Activated naive CD4-positive, alpha-beta T cell (primary cell): ENCODE measurements around the gene EIF4G1.
A peak's percentile ranks its signal among the peaks of the same experiment; 100 is the strongest.

Experiments
- DNase-seq, 4 experiments: peaks; one replicate each; lab custom pipeline; 2025; lab: John Stamatoyannopoulos, UW

EIF4G1 gene

DNA sequence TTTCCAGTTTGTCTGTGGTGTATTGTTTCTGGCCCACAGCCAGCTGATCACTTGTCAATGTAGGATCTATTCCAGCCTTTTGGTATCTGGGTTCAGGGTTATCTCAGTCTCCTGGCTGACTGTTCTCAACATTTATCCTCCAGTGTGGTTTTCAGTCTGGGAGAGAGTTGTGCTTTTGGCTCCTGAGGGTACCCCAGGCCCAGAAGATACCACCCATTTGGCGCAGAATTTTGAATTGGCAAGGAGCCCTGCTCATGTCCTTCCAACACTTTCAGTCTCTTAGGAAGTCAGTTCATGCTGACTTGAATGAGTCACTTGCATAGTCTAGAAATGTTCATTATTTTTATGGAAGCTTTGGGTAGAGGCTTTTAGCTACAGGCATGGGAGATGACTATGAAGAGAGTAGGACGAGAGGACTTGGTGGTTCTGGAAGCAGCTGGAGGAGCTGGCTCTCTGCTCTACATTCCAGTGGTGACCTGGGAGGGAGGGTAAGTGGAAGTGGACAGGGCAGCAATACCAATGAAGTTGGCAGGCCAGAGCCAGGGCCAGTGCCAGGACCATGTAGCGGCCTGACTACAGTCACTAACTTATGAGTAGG is 54.3 kb downstream of the EIF4G1 start:
- no peak for DNase-seq

DNA sequence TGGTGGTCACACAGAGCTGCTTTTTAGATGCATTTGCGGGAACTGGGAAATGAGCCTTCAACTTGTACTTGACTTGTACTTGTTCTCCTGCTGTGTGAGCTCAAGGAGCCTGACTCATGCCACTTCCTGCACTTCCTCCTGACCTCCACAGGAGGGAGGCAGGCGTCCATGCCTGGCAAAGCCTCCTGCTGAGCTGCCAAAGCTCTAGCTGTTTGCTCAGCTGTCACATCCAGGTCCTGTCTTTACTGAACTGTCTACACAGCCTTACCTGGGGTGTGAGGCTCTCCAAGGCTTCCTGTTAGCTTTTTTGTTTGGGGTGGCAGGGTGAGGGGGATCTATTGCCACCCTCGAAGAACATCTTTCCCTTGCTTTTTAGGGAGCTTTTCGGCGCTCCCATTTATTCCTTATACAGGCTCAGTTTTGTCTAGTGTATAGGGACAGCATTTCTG is 57.2 kb downstream of the EIF4G1 start:
- DNase-seq: peak in 2 of 4 experiments; percentile 27 to 51

DNA sequence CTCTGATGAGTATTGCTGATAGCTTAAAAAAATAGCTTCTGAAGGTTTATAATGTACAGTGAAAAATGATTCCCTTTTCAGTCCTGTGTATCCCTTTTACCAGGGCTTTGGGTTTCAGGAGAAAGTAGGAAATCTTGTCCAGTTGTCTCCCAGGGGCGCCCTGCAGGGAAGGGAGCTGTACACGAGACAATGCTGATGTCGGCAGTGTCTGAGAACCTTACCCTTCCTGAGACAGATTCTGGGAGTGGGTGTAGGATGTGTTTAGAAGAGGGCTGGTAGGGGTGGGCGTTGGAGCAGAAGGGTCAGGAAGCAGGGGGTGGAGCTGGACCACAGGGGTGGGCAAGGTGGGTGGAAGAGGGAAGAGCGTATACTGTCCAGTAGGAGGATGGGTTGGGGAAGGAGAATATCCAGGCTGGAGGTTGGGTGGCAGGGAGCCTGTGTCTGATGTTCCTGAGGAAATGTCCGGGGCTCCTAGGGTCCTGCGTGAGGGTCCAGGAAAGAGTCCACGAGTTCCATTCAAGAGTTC is 58.0 kb downstream of the EIF4G1 start:
- DNase-seq: no peak

DNA sequence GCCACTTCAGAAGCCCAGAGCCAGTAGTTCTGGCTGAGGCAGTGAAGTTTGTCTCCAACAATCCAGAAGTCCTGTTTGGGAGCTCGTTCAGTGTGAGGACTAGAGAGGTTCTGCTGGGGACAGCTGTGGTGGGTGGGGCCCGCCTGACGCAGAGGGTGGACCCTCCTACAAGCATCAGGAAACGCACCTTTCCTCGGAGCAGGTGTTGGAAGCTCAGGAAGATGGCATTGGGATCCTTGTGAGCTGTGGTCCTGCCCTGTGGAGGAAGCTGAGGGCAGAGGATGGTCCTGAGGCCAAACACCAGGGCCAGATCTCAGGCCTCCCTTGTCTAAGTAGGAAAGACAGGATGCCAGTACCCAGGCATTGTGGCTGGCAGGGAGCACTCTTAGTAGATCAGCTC is 58.5 kb downstream of the EIF4G1 start:
- no peak for DNase-seq

DNA sequence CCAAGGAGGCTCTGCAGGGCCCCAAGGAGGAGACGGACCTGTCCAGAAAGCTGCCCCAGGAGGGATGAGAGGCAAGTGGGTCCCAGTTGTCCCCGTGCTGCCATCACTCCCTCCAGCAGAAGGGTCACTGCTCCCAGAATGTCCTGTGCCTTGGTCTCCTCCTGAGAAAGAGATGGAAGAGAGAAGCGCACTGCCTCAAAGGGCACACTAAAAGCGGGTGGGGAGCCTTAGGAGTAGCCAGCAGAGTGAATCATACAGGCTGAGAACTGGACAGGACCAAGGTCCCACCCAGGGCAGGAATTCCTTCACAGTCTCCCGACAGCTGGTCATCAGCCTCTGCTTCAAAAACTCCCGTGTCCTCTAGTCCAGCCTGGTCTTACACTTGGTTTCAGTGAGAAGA is 59.0 kb downstream of the EIF4G1 start:
- DNase-seq: no peak

DNA sequence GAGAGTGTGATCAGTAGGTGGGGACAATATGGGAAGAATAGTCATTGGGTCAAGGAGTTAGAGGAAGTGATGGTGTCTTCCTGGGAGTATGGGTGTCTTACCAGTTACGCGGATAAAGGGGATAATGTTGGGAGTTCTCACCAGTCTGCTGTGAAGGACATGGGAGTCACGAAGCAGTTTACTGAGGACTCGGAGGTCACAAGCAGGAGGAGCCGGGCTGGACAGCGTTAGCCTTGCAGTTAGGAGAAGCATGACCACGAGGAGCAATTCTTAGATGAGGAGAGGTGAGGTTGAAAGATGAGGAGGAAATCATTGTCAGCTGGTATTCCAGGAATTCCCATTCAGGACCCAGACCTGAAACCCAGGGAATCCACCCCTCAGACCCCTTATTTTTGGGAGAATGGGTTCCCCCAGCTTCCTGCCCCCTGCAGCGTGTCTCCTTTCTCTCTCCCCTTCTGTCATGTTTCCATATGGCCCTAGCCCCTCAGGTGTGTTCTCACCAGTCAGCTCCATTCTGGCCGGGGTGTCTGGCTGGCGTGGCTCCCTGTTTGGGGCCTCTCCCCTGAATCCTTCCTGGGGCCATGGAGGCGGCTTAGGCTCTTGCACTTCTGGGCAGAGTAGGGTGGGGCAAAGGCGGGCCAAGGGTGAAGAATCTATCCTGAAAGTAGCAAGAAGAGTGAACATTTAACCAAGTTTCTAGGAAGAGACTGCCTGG is 61.5 kb downstream of the EIF4G1 start:
- DNase-seq: no peak

DNA sequence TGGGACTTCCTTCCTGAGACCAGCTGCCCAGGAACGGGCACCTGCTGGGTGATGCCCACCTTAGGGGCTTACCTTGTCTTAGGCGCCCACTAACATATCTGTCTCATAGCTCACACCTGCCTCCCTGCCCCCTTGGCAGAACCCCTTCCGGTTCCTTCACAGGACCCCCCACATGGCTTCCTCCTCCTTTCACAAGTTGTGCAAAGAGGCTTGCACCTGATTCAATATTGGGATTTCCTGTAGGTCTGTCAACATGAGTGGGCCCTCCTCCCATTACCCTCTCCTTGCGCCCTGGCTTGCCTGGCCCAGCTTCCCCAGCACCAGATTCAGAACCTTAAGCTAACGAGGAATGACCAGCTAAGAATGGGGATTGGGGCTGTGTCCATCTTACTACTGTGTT is 63.0 kb downstream of the EIF4G1 start:
- no peak for DNase-seq

DNA sequence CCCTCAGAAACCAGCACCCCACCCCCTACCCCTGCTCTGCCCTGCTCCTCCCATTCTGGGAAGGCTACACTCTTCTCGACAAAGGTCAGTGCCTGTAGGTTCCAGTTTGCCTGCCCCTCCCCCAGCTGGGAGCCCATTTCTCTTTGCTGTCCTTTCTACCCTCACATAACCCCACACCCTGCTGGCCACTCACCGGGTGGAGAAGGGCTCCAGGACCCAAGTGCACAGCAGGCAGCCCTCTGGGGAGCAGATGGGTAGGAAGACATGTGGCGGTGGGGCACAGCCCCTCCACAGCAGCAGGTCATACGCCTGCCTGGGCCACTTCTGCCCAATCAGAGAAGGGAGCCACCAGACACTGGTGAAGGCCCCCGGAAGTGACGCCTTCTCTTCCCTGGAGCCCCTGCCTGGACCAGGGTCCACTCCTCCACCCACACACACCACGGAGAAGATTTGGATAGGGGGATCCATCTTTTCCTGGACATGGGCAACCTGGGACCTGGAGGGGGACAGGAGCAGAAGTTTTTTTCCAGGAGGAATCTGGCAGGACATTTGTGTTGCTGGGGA is 63.6 kb downstream of the EIF4G1 start, which contains the start of gene THPO:
Gene THPO (minus strand): TSS at position 326 of the 564 bp plus-strand sequence. CDS start 1,948 bp downstream, outside the sequence.
- DNase-seq: no peak

DNA sequence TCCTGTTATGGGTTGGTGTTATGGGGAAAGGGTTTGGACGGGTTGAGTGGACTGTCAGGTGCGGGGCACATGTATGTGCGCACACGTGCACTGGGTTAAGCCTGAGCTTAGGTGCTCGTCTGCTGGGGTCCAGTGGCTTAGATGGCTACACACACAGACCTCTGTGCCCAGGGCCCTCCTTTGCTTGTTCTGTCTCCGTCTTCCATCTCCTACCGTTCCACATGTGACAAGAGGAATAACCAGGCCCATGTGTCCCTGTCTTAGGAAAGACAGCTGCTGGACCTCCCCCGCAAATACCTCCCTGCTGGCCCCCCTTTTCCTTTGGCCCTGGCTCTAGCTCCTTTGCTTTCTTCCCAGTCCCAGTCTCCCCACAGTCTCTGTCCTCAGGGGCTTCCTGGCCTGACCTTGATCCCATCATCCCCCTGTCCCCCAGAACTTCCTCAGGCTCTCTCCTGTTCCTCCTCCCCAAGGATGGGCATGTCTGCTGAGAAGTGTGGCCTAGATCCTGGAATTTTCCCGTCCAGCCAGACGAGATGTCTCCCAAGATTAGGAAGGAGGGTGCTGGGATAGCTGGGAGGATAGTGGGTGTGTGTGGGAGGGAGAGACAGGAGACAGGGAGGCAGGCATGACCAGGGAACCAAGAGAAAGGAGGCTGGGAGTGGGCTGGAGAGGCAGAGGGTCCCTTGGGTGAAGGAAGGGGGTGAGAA is 64.4 kb downstream of the EIF4G1 start:
- DNase-seq: no peak

DNA sequence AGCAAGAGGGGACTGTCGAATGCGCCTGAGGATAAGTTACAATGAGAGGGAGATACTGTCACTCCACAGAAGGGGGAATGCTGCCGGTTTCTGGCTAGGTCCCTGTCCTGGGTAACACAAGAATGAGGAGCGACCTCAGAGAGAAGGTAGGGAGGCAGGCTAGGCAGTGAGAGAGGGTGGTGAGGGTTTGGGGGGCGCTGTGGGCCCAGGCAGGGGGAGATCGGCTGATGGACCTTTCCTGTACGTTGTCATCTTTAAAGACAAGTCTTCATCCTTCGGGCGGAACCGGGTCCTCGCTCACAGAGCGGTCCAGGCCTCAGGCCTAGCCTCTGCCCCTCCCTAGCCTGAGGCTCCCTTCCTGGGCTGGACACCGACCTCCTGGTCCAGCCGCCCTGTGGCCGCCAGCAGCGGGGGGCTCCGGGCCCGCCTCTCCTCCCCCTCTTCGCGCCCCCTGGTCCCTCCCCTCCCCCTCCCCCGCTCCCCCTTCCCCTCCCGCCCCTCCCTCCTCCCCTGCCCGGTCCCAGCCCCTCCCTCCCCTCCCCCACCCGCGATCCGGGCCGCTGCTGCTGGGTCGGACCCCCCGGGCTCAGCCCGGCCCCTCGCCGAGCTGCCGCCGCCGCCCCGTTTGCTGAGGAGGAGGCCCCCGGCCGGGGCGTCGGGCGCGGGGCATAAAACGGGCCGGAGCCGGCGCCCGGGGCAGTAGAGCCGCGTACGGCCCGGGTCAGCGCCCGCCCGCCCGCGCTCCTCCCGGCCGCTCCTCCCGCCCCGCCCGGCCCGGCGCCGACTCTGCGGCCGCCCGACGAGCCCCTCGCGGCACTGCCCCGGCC is 65.2 kb downstream of the EIF4G1 start, which contains the start of gene CHRD:
Gene CHRD (plus strand): TSS at position 697 of the 827 bp plus-strand sequence. CDS start 265 bp downstream, outside the sequence.
- DNase-seq: no peak

DNA sequence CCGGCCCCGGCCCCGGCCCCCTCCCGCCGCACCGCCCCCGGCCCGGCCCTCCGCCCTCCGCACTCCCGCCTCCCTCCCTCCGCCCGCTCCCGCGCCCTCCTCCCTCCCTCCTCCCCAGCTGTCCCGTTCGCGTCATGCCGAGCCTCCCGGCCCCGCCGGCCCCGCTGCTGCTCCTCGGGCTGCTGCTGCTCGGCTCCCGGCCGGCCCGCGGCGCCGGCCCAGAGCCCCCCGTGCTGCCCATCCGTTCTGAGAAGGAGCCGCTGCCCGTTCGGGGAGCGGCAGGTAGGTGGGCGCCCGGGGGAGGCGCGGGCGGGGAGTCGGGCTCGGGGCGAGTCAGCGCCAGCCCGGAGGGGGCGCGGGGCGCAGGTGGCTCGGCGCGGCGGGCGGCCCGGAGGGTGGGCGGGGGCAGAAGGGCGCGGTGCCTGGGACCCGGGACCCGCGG is 65.8 kb downstream of the EIF4G1 start:
- peak in 1 of 4 experiments; percentile 6 for DNase-seq

DNA sequence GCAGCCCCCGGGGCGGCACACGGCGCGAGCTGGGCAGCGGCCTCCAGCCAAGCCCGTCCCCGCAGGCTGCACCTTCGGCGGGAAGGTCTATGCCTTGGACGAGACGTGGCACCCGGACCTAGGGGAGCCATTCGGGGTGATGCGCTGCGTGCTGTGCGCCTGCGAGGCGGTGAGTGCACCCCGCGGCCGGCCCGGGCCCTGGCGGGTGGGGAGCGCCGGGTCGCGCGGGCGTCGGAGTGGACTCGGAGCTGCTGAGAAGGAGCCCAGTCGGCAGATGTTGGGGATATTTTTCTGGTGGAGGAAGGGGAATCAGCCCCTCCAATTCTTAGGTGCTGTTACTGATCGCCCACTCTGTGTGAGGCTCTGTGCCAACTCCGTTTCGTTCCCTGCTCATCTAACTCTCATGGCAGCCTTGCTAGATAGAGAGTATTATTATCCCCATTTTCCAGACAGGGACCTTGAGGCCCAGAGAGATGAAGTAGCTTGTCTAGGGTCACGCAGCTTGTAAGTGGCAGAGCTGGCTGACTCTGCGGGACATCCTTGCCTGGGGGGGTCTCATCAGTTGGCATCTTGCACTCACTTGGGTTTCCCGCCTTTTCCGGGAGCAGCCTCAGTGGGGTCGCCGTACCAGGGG is 66.3 kb downstream of the EIF4G1 start:
- DNase-seq: no peak

DNA sequence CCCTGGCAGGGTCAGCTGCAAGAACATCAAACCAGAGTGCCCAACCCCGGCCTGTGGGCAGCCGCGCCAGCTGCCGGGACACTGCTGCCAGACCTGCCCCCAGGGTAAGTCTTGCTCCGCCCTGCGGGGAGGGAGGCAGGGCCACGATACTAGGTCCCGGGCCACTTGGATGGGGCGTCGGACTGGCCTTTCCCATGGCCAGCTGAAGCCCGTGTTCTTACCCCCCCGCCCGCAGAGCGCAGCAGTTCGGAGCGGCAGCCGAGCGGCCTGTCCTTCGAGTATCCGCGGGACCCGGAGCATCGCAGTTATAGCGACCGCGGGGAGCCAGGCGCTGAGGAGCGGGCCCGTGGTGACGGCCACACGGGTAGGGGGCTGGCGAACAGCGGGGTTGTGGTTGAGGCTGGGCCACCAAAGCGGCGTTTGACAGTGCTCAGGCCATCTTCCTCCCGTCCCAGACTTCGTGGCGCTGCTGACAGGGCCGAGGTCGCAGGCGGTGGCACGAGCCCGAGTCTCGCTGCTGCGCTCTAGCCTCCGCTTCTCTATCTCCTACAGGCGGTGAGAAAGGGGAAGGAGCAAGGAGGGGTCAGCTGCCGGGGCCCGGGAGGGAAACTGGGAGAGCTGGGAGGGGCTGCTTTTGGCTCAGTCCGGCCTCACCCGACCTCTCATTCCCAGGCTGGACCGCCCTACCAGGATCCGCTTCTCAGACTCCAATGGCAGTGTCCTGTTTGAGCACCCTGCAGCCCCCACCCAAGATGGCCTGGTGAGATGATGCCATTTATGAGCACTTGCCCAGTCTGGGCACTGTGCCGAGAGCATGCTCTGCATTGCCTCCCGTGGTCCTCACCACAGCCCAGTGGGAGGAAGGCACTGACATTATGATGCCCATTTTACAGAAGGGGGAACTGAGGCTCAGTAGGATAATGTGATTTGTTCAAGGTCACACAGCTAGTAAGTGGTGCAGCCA is 67.1 kb downstream of the EIF4G1 start:
- no peak for DNase-seq

DNA sequence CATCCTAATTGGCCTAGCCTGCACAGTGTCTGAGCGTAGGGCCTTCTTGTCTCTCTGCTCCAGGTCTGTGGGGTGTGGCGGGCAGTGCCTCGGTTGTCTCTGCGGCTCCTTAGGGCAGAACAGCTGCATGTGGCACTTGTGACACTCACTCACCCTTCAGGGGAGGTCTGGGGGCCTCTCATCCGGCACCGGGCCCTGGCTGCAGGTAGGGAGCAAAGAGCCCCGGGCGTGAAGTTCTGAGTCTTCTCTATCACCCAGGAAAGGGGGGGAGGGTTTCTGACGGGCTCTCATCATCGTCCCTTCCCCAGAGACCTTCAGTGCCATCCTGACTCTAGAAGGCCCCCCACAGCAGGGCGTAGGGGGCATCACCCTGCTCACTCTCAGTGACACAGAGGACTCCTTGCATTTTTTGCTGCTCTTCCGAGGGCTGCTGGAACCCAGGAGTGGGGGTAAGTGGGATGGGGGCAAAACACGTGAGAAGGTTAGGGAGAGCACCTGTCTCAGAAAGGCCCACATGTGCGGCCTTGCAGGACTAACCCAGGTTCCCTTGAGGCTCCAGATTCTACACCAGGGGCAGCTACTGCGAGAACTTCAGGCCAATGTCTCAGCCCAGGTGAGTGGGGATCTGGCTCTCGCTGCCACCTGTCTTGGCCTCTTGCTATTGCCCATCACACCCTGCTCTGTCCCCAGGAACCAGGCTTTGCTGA is 68.1 kb downstream of the EIF4G1 start:
- no peak for DNase-seq

DNA sequence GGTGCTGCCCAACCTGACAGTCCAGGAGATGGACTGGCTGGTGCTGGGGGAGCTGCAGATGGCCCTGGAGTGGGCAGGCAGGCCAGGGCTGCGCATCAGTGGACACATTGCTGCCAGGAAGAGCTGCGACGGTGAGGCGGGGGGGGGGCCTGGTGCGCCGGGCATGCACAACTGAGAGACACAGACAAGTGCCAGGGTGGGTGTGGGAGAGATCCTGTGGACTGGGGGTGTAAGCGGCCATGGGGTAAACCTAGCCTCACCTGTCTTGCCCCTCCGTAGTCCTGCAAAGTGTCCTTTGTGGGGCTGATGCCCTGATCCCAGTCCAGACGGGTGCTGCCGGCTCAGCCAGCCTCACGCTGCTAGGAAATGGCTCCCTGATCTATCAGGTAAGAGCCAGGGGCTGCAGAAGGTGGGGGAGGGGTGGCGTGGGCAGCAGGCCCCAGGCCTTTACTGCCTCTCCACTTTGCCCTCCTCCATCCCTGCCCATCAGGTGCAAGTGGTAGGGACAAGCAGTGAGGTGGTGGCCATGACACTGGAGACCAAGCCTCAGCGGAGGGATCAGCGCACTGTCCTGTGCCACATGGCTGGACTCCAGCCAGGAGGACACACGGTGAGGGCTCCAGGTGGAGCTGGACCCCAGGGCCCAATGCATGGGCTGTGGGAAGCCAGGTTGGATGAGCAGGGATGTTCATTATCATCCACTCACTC is 68.8 kb downstream of the EIF4G1 start:
- no peak for DNase-seq

DNA sequence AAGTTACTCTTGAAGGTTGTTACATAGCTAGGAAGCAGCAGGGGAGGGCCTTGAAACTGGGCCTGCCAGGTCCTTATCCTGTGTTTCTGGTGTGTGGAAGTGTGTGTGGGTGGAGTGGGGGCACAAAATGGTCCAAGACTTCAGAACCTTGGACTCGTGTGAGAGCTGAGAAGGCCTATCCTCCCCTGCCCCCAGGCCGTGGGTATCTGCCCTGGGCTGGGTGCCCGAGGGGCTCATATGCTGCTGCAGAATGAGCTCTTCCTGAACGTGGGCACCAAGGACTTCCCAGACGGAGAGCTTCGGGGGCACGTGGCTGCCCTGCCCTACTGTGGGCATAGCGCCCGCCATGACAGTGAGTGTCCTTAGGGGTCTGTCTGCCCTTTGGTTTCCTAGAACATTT is 69.9 kb downstream of the EIF4G1 start:
- no peak for DNase-seq
